ENCODE measurements around the gene SBNO1. TPM values are rescaled to one million over a fixed set of nuclear protein-coding genes. Genes with fewer than 3 reads are reported as not detected.
"Not testable (repeated sequence)": the region's sequence is repeated elsewhere in the genome, so short reads cannot be mapped to it uniquely, and the experiment has no call there.

The SBNO1 gene
- total and polyA plus RNA-seq, 7 donors = 6.8 to 49.6 (median 30.4) TPM

- H3K4me1 ChIP-seq = peaks cover 5% of the 10 kb centered on the region
- H3K36me3 ChIP-seq (ENCODE audit: insufficient read depth in 1 of 2, low read depth in 1 of 2) = no peaks in the 10 kb centered on the region
- intact Hi-C loops (cut with DNase I) = no loop called here
- WGBS, 3 donors = 92 to 96% (median 96%) methylated on average over 5 of the region's 5 CpGs
- no peak overlapping the region for H3K27ac ChIP-seq
- no peak for TF ChIP-seq CTCF (IDR thresholded peaks at IDR 0.05)
- peak in 1 of 2 donors; percentile 8 for DNase-seq
- H3K4me3 ChIP-seq = no peak overlapping the region
- H3K27me3 ChIP-seq (ENCODE audit: insufficient read depth in 3 of 3, low read length in 2 of 3) = no peaks in the 10 kb centered on the region
- no peak for ATAC-seq
- H3K9me3 ChIP-seq = no peaks in the 10 kb centered on the region
Measured at GRCh38 chr12:123369229-123369628, 4.6 kb upstream of the SBNO1 start.

- H3K4me1 ChIP-seq; intact Hi-C loops (cut with DNase I); H3K36me3 ChIP-seq (ENCODE audit: insufficient read depth in 1 of 2, low read depth in 1 of 2); ATAC-seq; H3K27ac ChIP-seq; H3K4me3 ChIP-seq; H3K9me3 ChIP-seq; H3K27me3 ChIP-seq (ENCODE audit: insufficient read depth in 3 of 3, low read length in 2 of 3): not testable (repeated sequence)
- WGBS, 3 donors = 94 to 97% (median 94%) methylated on average over 7 of the region's 7 CpGs
- peak in 1 of 2 donors; percentile 4 for DNase-seq
Measured at GRCh38 chr12:123368431-123368830, 3.8 kb upstream of the SBNO1 start.

GRCh38 chr12:123367511-123367910, 2.9 kb upstream of the SBNO1 start:
- H3K36me3 ChIP-seq (ENCODE audit: insufficient read depth in 1 of 2, low read depth in 1 of 2) = no peaks in the 10 kb centered on the region
- TF ChIP-seq CTCF (IDR thresholded peaks at IDR 0.05) = no peak
- ATAC-seq (no peak), DNase-seq (no peak)
- no peaks in the 10 kb centered on the region for H3K9me3 ChIP-seq
- H3K4me3 ChIP-seq = no peak overlapping the region
- H3K27ac ChIP-seq = no peak overlapping the region
- H3K27me3 ChIP-seq (ENCODE audit: insufficient read depth in 3 of 3, low read length in 2 of 3) = no peaks in the 10 kb centered on the region
- H3K4me1 ChIP-seq = peaks cover 16% of the 10 kb centered on the region
- intact Hi-C loops (cut with DNase I) = no loop called here
- 91 to 97% (median 93%) methylated on average over 4 of the region's 4 CpGs for WGBS, 3 donors

- intact Hi-C loops (cut with DNase I) = no loop called here
- peak; percentile 70 for TF ChIP-seq CTCF (IDR thresholded peaks at IDR 0.05)
- no peaks in the 10 kb centered on the region for H3K27me3 ChIP-seq (ENCODE audit: insufficient read depth in 3 of 3, low read length in 2 of 3)
- peaks cover 18% of the 10 kb centered on the region for H3K4me1 ChIP-seq
- no peaks in the 10 kb centered on the region for H3K9me3 ChIP-seq
- H3K27ac ChIP-seq = peak overlapping the region; percentile 85
- WGBS, 3 donors = 1% methylated on average over 59 to 61 of the region's 61 CpGs
- peak; percentile 98 to 99 for DNase-seq
- peak overlapping the region; percentile 95 for H3K4me3 ChIP-seq
- peaks cover 0 to under 1% of the 10 kb centered on the region in 2 donors for H3K36me3 ChIP-seq (ENCODE audit: insufficient read depth in 1 of 2, low read depth in 1 of 2)
- ATAC-seq = peak; percentile 91 to 94 (median 92)
Measured at GRCh38 chr12:123365025-123365917, 624 bp upstream of the SBNO1 start.

- intact Hi-C loops (cut with DNase I) = no loop called here
- DNase-seq = peak; percentile 32 to 70
Measured at GRCh38 chr12:123363740-123364531, 711 bp downstream of the SBNO1 start.

More at GRCh38 chr12:123363740-123364531, 711 bp downstream of the SBNO1 start:
- Histone ChIP-seq H3K4me3 (peak overlapping the region; percentile 95), H3K27me3 (ENCODE audit: insufficient read depth in 3 of 3, low read length in 2 of 3) (no peaks in the 10 kb centered on the region), H3K36me3 (ENCODE audit: insufficient read depth in 1 of 2, low read depth in 1 of 2) (peaks cover 0 to 2% of the 10 kb centered on the region in 2 donors), H3K27ac (peak overlapping the region; percentile 85), H3K4me1 (peaks cover 18% of the 10 kb centered on the region), H3K9me3 (no peaks in the 10 kb centered on the region)
- no peak for TF ChIP-seq CTCF (IDR thresholded peaks at IDR 0.05)
- WGBS, 3 donors = 0 to 1% (median 0%) methylated on average over 53 to 62 of the region's 62 CpGs
- ATAC-seq = no peak

All from psoas muscle (tissue), 8 donors.